GM23248 (cell line): ENCODE data around the gene WDR7.

Source experiments
- EZH2 ChIP-seq: fragments of 200-600 bp; sonication (generic); IDR thresholded peaks from 2 replicates; pipeline ENCODE4 v1.6.1; 2018; ENCODE audit warnings: antibody characterized with exemption, mild to moderate bottlenecking; ENCODE audit not compliant: insufficient read depth, poor library complexity, severe bottlenecking
- EZH2phosphoT487 ChIP-seq: fragments of 200-600 bp; sonication (generic); IDR thresholded peaks from 2 replicates; pipeline ENCODE4 v1.6.1; 2018; ENCODE audit warnings: antibody characterized with exemption, moderate library complexity, mild to moderate bottlenecking, low read depth; ENCODE audit not compliant: insufficient read depth

DNA sequence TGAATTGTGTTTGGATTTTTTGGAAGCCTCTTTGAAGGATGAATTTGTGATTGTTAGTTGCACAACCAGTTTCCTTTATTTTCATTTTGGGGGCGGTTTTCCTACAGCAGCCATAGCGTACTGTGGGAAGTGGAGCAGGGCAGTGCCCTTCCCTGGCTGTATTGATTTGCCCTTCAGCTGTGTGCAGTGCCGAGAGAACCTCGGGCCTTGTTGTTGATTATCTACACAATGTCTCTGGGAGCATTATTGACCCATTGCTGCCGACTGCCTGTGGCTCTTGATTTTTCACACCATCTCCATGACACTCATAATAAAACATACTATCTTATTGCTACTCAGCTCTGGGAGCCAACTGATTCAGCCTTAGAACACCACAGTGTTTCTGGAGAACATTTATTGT is 333.6 kb downstream of the WDR7 start:
- TF ChIP-seq EZH2, result no peak
- TF ChIP-seq EZH2phosphoT487, result no peak
